Cardiac fibroblast (primary cell): ENCODE data around the gene CHURC1.
A peak's percentile ranks its signal among the peaks of the same experiment; 100 is the strongest.

Source experiments
- DNase-seq, 2 donors: peaks; one replicate each; pipeline versions ENCODE4 v3.0.0 to v3.0.0-alpha.2; 2010; ENCODE audit warnings: low read depth in 2 of 2
- H3K4me3 ChIP-seq, 2 donors: replicated peaks in 1 of 2; 1 replicate in 1 of 2; 2 replicates in 1 of 2; pipeline ENCODE4 v1.5.1; 2011; ENCODE audit warnings: low read depth in 2 of 2, low read length in 2 of 2, mild to moderate bottlenecking in 2 of 2, moderate library complexity in 1 of 2
- TF ChIP-seq, protein P1 (sequence below): IDR thresholded peaks from one replicate; pipeline ENCODE4 v1.5.1; 2011; ENCODE audit warnings: low read depth, mild to moderate bottlenecking, low read length, inconsistent platforms

Gene CHURC1

DNA sequence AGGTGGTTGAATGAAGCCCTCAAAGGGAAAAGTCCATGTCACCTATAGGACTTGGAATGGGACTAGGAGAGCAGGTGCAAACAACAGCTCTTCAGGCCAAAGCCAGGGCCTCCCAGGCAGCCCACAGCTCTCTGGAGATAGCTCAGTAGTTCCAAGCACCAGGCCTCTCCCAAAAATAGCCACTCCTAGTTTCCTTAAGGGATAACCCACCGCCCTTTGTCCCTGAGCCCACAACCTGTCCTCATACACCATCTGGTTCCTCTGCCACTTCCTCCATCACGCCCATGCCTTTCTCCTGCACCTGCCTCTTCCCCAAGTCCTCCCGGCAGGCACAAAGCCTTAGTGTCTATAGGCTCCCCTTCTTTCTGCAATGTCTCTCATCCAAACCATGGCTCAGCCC, 55.8 kb downstream of the CHURC1 start:
- no peak for DNase-seq
- TF ChIP-seq, protein P1, sequence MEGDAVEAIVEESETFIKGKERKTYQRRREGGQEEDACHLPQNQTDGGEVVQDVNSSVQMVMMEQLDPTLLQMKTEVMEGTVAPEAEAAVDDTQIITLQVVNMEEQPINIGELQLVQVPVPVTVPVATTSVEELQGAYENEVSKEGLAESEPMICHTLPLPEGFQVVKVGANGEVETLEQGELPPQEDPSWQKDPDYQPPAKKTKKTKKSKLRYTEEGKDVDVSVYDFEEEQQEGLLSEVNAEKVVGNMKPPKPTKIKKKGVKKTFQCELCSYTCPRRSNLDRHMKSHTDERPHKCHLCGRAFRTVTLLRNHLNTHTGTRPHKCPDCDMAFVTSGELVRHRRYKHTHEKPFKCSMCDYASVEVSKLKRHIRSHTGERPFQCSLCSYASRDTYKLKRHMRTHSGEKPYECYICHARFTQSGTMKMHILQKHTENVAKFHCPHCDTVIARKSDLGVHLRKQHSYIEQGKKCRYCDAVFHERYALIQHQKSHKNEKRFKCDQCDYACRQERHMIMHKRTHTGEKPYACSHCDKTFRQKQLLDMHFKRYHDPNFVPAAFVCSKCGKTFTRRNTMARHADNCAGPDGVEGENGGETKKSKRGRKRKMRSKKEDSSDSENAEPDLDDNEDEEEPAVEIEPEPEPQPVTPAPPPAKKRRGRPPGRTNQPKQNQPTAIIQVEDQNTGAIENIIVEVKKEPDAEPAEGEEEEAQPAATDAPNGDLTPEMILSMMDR, result no peak
- H3K4me3 ChIP-seq, result no peak overlapping the region

DNA sequence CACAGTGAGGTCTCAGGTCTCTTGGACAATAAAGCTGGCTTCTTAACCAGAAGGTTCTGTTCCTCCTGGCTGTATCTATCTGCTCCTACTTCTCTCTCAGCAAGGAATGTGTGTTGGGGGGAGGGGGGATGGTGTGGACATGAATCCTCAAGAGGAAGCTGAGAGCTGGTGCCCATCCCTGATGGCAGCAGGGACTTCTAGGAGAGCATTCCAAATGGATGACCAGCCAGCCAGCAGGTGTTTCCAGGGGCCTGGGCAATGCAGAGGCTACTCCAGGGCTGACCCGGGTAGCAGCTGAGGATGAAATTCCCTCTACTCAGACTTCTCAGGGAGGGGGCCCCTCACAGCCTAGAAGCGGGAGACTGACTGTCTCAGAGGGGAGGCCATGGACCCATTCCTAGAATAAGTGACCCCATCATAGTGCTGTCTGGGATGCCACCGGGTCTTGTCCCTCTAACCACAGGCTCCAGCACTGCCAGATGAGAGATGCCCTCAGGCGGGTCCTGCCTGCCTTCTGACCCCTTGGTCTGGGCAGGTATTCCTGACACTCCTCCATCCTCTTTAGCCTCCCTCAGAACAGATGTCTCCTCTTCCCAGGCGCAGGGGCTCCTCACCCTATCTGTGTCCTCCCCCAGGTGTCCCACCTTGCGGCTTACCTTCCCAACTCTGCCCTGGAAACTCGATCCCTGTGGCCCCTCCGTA, 56.7 kb downstream of the CHURC1 start:
- DNase-seq, result no peak

DNA sequence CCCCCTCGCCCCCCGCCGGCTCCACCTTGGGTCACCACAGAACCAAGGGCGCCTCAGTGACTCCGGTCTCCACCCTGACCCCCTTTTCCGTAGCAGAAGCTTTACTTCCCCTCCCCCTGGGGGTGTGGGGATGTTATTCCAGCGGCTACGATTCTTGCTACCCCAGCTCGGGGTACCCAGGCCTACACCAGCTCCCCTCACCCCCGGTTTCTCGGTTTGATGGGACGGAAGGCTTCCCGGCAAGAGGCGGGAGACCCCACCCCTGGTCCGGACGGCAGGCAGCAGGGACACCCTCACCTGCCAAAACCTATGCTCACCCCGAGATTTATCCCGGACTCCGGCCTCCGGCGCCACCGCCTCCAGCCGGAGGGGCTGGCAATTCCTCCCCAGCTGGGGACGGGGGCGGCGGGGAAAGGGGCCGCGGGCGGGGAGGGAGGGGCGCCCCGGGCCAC, 57.3 kb downstream of the CHURC1 start:
- H3K4me3 ChIP-seq, result peak overlapping the region; percentile 62
- TF ChIP-seq, protein P1, result no peak
- DNase-seq, result no peak

More for the DNA sequence above, 56.7 kb downstream of the CHURC1 start:
- peak overlapping the region in 1 of 2 donors; percentile 62 for H3K4me3 ChIP-seq
- TF ChIP-seq, protein P1, result no peak

DNA sequence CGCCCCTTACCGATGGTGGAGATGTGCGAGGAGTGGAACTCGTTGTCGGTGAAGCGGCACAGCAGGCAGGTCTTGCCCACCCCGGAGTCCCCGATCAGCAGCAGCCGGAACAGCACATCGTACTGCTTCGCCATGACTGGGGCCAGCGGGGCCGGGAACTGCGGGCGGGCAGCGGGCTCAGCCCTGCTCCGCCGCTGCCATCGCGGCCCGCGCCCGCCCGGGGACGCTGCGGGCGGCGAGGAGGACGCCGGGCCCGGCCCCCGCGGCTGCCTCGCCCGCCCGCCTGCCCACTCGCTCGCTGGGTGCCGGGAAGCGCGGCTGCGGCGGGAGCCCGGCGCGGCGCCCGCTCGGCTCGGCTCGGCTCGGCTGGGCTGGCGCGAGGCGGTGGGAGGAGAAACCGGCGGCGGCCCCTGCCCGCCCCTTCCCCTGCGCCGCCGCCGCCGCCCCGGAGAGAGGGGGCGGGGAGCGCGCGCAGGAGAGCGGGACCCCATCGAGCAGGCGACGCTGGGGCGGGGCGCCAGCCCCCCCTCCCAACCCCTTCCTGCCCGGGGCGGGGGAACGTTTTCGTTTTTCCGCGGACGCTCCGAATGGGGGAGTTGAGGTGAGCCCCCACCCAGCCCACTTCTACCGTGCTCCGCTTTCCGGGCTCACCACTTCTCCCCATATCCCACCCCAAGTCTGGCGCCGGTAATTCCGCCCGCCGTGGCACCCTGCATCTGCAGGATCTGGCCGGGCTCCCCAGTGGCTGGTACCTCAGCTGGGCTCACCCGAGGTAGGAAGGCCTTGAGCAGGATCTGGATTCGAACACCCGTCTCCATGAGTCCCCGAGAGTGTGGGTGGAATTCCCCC, 57.9 kb downstream of the CHURC1 start, which contains the start of gene RAB15:
TSS of gene RAB15 (minus strand) at position 394 of the 849 bp plus-strand sequence. CDS start at position 134, 260 bp downstream.
- H3K4me3 ChIP-seq, result peak within 1 kb of the TSS; percentile 62 to 65
- TF ChIP-seq, protein P1, result no peak
- DNase-seq, result peak in 1 of 2 donors; percentile 31

DNA sequence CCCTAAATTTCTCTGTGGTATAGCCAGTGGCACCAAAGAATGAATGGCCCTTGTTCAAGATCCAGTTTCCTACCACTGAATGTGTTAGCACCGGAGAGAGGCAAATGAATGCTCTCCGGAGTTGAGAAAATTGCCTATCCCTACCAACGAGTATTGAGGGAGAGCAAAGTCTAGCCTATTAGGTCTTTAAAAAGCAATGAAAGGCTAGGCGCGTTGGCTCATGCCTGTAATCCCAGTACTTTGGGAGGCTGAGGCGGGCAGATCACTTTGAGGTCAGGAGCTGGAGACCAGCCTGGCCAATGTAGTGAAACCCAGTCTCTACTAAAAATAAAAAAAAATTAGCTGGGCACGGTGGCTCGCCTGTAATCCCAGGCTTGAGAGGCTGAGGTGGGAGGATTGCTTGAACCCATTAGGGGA, 58.8 kb downstream of the CHURC1 start:
- no peak overlapping the region for H3K4me3 ChIP-seq
- no peak for DNase-seq
- TF ChIP-seq, protein P1, result no peak

DNA sequence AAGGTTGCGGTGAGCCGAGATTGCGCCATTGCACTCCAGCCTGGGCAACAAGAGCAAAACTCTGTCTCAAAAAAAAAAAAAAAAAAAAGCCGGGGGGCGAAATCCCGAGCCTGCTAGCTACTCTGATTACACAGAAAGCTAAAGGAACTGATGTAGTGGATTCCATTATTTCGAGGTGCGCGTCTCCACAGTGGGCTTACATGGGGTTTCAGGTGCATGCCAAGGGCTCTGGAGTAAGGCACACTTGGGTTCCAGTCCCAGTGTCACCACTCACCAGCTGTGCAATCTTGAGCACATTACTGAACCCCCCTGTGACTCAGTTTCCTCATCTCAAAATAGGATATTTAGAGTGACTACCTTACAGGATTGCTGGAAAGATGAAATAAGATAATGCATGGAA, 59.6 kb downstream of the CHURC1 start:
- TF ChIP-seq, protein P1, result no peak
- H3K4me3 ChIP-seq, result no peak overlapping the region
- DNase-seq, result no peak
